T-cell (primary cell): ENCODE results near the gene SMYD2. TPM values are rescaled to one million over a fixed set of nuclear protein-coding genes. Genes with fewer than 3 reads are reported as not detected.
A peak's percentile ranks its signal among the peaks of the same experiment; 100 is the strongest.

Experiments
- ATAC-seq, 4 experiments: fragments of 200-7000 bp in 3 of 4; fragments of 150-1000 bp in 1 of 4; cut with Tn5 transposase; replicated peaks in 1 of 4; 1 replicate in 3 of 4; 2 replicates in 1 of 4; pipeline ENCODE4 v1.10.0; 2021; ENCODE audit warnings: moderate library complexity in 3 of 4, mild to moderate bottlenecking in 2 of 4, moderate number of reproducible peaks in 1 of 4
- CTCF ChIA-PET, 2 donors: fragments of 300-600 bp; sonication (Branson Sonifier 250); formaldehyde crosslinking; loops; one replicate each; lab custom pipeline; 2022; ENCODE audit warnings: antibody characterized with exemption in 2 of 2; lab: Charles Lee
- POLR2A ChIA-PET, 2 donors: fragments of 300-600 bp; sonication (Branson Sonifier 250); formaldehyde crosslinking; loops; one replicate each; lab custom pipeline; 2022; ENCODE audit warnings: antibody characterized with exemption in 2 of 2; lab: Charles Lee
- DNase-seq, 35 experiments: peaks; one replicate each; pipeline versions ENCODE4 v3.0.0 to v3.0.0-alpha.2; 2013 to 2023
- H3K27ac ChIP-seq: one replicate; pipeline ENCODE4 v1.5.1; 2013; ENCODE audit warnings: low read length
- H3K27me3 ChIP-seq, 2 experiments: replicated peaks in 1 of 2; 1 replicate in 1 of 2; 2 replicates in 1 of 2; pipeline versions ENCODE4 v1.6.1 to v1.7.0; 2013; ENCODE audit warnings: low read length in 1 of 2, mixed read lengths in 1 of 2; ENCODE audit not compliant: control insufficient read depth in 2 of 2, insufficient read depth in 2 of 2; ENCODE audit errors: extremely low read depth in 1 of 2
- H3K36me3 ChIP-seq, 2 donors: 1 replicate in 1 of 2; 2 replicates in 1 of 2; pipeline versions ENCODE4 v1.6.1 to v1.7.0; 2013; ENCODE audit warnings: low read length in 1 of 2; ENCODE audit not compliant: control insufficient read depth in 2 of 2, insufficient read depth in 1 of 2; ENCODE audit errors: extremely low read depth in 1 of 2
- H3K4me1 ChIP-seq, 2 experiments: 1 replicate in 1 of 2; 2 replicates in 1 of 2; pipeline versions ENCODE4 v1.6.1 to v1.7.0; 2013; ENCODE audit warnings: low read length in 2 of 2, mixed read lengths in 1 of 2; ENCODE audit not compliant: insufficient read depth in 2 of 2, control insufficient read depth in 1 of 2; ENCODE audit errors: extremely low read depth in 1 of 2
- H3K4me3 ChIP-seq, 2 donors: 1 replicate in 1 of 2; 2 replicates in 1 of 2; pipeline versions ENCODE4 v1.5.1 to v1.7.0; 2013; ENCODE audit warnings: mild to moderate bottlenecking in 2 of 2, low read length in 1 of 2, moderate library complexity in 1 of 2; ENCODE audit not compliant: control insufficient read depth in 1 of 2; ENCODE audit errors: extremely low read depth in 1 of 2
- H3K9me3 ChIP-seq: 2 replicates; pipeline ENCODE4 v1.7.0; 2013
- H3K27ac Mint-ChIP-seq, 2 donors: one replicate each; pipeline ENCODE4 v1.8.0; 2020 to 2021; ENCODE audit warnings: mild to moderate bottlenecking in 2 of 2, mixed read lengths in 2 of 2
- H3K27me3 Mint-ChIP-seq, 2 donors: one replicate each; pipeline ENCODE4 v1.8.0; 2021 to 2022; ENCODE audit warnings: mixed read lengths in 2 of 2
- H3K36me3 Mint-ChIP-seq: one replicate; pipeline ENCODE4 v1.8.0; 2021; ENCODE audit warnings: mixed read lengths
- H3K4me1 Mint-ChIP-seq, 3 donors: one replicate each; pipeline ENCODE4 v1.8.0; 2020 to 2022; ENCODE audit warnings: mixed read lengths in 3 of 3, mild to moderate bottlenecking in 1 of 3
- H3K4me3 Mint-ChIP-seq, 3 donors: one replicate each; pipeline ENCODE4 v1.8.0; 2020 to 2022; ENCODE audit warnings: mild to moderate bottlenecking in 3 of 3, mixed read lengths in 3 of 3, moderate library complexity in 3 of 3
- H3K9me3 Mint-ChIP-seq, 3 donors: one replicate each; pipeline ENCODE4 v1.8.0; 2020 to 2022; ENCODE audit warnings: mixed read lengths in 3 of 3
- WGBS: methylation state at CpG from one replicate; pipeline ENCODE4 v1.1.5; 2013; ENCODE audit warnings: missing lambda C conversion rate; ENCODE audit not compliant: insufficient coverage; 5-methylcytosine and 5-hydroxymethylcytosine counted together
- total RNA-seq, 35 experiments: library from RNA in 6 of 35; stranded (reverse) in 6 of 35; fragments of 120-200 nt in 1 of 35; gene quantifications; one replicate each; pipeline versions ENCODE4 v1.2.1 to v1.2.4 and lab custom pipeline; 2013 to 2026

SMYD2 gene
- total RNA-seq, 5 donors from 2014 or later (not counting 1 experiment from before 2014, with no cell fraction given): 27.3 to 35.2 (median 34.4) TPM

DNA sequence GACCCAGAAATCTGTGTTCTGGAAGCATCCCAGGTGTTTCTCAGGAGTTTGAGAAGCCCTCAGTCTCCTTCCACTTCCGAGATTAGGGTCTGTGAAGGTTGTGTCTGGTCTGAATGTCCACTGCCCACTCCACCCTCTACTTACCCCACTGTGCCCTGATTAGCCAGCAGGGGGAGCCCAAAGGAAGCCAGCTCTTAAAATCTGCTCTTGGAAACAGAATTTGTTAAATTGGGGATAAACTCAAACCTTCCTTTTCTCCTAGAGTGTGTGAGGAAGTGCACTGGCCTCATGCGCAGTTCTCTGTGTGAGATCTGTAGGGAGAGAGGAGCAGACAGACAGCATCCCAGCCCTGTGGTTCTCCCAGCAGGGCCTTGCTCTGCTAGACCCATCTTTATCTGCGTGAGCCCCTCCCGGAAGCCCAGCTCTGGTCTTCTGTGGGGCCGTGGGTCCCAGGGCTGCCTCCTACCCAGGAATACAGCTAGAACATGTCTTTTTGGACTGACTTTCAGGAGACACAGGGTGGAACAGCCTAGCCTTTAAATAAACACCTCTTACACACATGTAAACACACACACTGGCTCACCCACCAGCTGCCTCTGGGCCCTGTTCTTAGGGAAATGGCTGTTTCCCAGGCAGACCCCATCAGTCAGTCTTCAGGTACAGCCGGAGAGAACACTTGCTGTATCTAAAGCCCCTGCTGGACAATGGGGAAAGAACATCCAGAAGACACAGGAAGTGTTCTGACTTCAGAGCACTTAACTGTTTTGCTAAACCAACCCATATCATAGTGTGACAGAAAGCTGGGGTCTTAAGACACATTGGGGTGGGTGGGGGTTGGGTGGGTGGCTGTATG, 52.2 kb downstream of the SMYD2 start:
- ATAC-seq: no peak
- Histone ChIP-seq H3K27me3 (no peaks in the 10 kb centered on the region), H3K4me1 (no peaks in the 10 kb centered on the region), H3K36me3 (peaks cover 10 to 39% of the 10 kb centered on the region in 2 donors), H3K4me3 (no peak overlapping the region), H3K9me3 (no peaks in the 10 kb centered on the region), H3K27ac (no peak overlapping the region)
- Mint-ChIP-seq H3K9me3 (no peaks in the 10 kb centered on the region), H3K36me3 (peaks cover 56% of the 10 kb centered on the region), H3K4me3 (no peak overlapping the region), H3K27ac (no peak overlapping the region), H3K27me3 (no peaks in the 10 kb centered on the region), H3K4me1 (no peaks in the 10 kb centered on the region)
- ChIA-PET CTCF (interaction anchor here (0.6 to 12.8 kb wide), 27 partner anchors 7 to 1192 kb away, joined by 3 to 248 read pairs (median 3); partner anchors contain the start of gene CENPF (in 1 of the 2)), POLR2A (no interaction called here)
- peak in 18 of 35 experiments; percentile 7 to 48 (median 20) for DNase-seq
- 90% methylated on average over 3 of the region's 6 CpGs for whole genome bisulfite sequencing

DNA sequence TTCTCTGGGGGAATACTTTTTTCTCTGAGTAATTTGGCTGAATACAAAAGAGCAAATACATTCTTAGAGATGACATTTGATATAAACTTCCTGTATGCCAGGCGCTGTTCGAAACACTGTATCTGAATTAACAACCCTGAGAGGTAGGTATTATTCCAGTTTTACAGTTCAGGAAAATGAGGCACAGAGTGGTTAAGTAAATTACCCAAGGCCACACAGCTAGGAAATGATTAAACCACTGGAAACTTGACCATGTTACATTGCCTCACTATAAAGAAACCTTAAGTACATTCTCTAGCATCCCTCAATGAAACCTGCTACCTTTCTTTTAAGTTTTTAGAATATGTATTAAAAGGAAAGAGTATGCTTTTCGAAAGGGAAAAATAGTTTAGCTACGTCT, 54.6 kb downstream of the SMYD2 start:
- no peak for DNase-seq
- H3K4me3 Mint-ChIP-seq: no peak overlapping the region
- POLR2A ChIA-PET: no interaction called here
- no CpG with 5 or more reads among the region's 4 CpGs for WGBS
- CTCF ChIA-PET: interaction anchor here (0.6 to 12.8 kb wide), 5 partner anchors 63 to 752 kb away, joined by 3 to 248 read pairs (median 3); no protein-coding TSS in a partner anchor
- Histone ChIP-seq H3K4me1 (no peaks in the 10 kb centered on the region), H3K9me3 (no peaks in the 10 kb centered on the region), H3K27me3 (no peaks in the 10 kb centered on the region), H3K27ac (no peak overlapping the region), H3K36me3 (peaks cover 9 to 25% of the 10 kb centered on the region in 2 donors), H3K4me3 (no peak overlapping the region)
- no peaks in the 10 kb centered on the region for H3K4me1 Mint-ChIP-seq
- peaks cover 63% of the 10 kb centered on the region for H3K36me3 Mint-ChIP-seq
- ATAC-seq: no peak
- H3K27me3 Mint-ChIP-seq: no peaks in the 10 kb centered on the region
- no peaks in the 10 kb centered on the region for H3K9me3 Mint-ChIP-seq
- no peak overlapping the region for H3K27ac Mint-ChIP-seq

DNA sequence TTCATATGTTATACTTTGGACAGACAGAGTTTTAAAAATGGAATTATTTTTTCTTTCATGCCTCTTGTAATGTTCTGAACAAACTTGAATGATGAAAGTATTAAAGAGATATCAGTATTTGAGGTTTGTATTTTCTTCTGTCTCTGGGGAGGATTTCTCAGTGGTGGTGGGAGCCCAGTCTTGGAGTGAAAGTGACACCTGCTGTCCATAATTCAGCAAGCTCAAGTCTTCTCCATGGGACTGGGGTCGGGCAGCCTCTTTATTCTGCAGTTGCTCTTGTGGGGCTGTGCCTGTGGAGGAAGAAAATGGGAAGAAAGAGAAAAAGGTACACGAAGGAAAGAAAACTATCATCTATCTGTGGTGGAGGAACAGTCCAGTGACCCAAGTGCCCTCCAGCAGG, 56.1 kb downstream of the SMYD2 start:
- Histone ChIP-seq H3K27ac (no peak overlapping the region), H3K36me3 (peaks cover 9 to 25% of the 10 kb centered on the region in 2 donors), H3K27me3 (no peaks in the 10 kb centered on the region), H3K4me1 (no peaks in the 10 kb centered on the region), H3K9me3 (no peaks in the 10 kb centered on the region), H3K4me3 (no peak overlapping the region)
- 83% methylated on average over 2 of the region's 2 CpGs for WGBS
- H3K36me3 Mint-ChIP-seq: peaks cover 62% of the 10 kb centered on the region
- no peak overlapping the region for H3K4me3 Mint-ChIP-seq
- no peak for DNase-seq
- ChIA-PET POLR2A (no interaction called here), CTCF (no interaction called here)
- no peaks in the 10 kb centered on the region for H3K27me3 Mint-ChIP-seq
- H3K4me1 Mint-ChIP-seq: no peaks in the 10 kb centered on the region
- no peak for ATAC-seq
- no peaks in the 10 kb centered on the region for H3K9me3 Mint-ChIP-seq
- H3K27ac Mint-ChIP-seq: no peak overlapping the region

DNA sequence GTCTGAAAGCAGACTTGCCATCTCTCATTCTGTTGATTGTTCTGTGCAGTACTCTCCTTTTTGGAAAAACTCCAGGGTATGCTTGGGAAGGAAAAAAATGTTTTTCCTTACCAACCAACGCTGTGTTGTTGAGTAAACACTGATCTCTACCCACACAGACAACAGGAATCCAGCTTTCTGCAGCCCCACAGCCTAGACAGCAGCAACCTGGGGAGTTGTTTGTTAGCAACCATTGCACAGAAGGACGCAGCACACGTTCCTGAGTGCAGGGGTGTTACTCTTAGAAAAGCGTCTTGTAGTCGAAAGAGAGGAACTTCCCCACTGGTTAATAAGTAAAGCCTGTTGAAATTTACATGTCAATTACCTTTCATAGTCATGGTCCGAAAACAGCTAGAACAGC, 56.6 kb downstream of the SMYD2 start:
- ChIA-PET CTCF (no interaction called here), POLR2A (no interaction called here)
- Mint-ChIP-seq H3K27me3 (no peaks in the 10 kb centered on the region), H3K27ac (no peak overlapping the region), H3K4me1 (no peaks in the 10 kb centered on the region), H3K4me3 (no peak overlapping the region), H3K9me3 (no peaks in the 10 kb centered on the region), H3K36me3 (peaks cover 67% of the 10 kb centered on the region)
- H3K27me3 ChIP-seq: no peaks in the 10 kb centered on the region
- H3K4me3 ChIP-seq: no peak overlapping the region
- H3K27ac ChIP-seq: no peak overlapping the region
- H3K4me1 ChIP-seq: no peaks in the 10 kb centered on the region
- H3K9me3 ChIP-seq: no peaks in the 10 kb centered on the region
- WGBS: no CpG with 5 or more reads among the region's 6 CpGs
- peaks cover 9 to 25% of the 10 kb centered on the region in 2 donors for H3K36me3 ChIP-seq
- ATAC-seq (no peak), DNase-seq (no peak)

DNA sequence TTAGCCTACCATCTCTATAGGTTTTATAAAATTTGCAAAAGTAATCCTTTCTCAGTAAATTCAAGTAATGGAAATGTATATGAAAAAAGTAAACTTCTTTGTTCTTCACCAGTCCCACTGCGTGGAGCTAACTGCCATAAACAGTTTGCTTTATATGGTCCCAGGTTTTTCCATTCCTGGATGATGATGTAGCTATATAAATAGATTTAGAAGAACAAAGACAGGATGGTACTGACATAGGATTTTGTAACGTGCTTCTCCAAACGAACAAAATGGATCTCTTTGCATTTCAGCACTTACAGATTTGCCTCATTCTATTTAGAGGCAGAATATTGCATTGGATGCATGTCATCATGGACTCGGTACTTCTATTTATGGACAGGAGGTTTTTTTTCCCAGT, 57.3 kb downstream of the SMYD2 start:
- no peaks in the 10 kb centered on the region for H3K4me1 Mint-ChIP-seq
- Histone ChIP-seq H3K4me3 (no peak overlapping the region), H3K9me3 (no peaks in the 10 kb centered on the region), H3K36me3 (peaks cover 9 to 25% of the 10 kb centered on the region in 2 donors), H3K27ac (no peak overlapping the region), H3K27me3 (no peaks in the 10 kb centered on the region), H3K4me1 (no peaks in the 10 kb centered on the region)
- DNase-seq (no peak), ATAC-seq (no peak)
- ChIA-PET POLR2A (interaction anchor here in 1 of 2 donors (0.7 kb wide), 1 partner anchor 1161 kb away, joined by 3 read pairs; no protein-coding TSS in a partner anchor), CTCF (no interaction called here)
- peaks cover 74% of the 10 kb centered on the region for H3K36me3 Mint-ChIP-seq
- no peaks in the 10 kb centered on the region for H3K27me3 Mint-ChIP-seq
- H3K9me3 Mint-ChIP-seq: no peaks in the 10 kb centered on the region
- H3K27ac Mint-ChIP-seq: no peak overlapping the region
- WGBS: no CpG with 5 or more reads among the region's 4 CpGs
- H3K4me3 Mint-ChIP-seq: no peak overlapping the region

DNA sequence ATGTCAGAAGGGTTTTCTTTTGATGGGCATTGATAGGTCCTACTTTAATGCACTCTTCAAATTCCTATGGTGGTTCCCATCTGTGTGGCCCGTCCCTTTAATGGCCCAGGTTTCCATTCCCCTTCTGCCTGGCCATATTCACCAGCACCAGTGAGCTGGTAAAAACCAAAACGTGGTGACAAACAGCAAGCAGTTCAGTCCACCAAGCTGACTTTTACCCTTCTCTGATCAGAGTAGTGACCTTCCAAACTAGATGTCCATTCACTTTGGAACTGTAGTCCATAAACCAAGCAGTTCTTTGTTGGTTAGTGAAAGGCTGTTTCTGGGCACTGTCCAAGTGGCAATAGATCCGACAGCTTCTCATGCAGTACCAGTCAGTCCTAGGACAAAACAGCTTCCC, 60.5 kb downstream of the SMYD2 start:
- Histone ChIP-seq H3K4me1 (no peaks in the 10 kb centered on the region), H3K9me3 (no peaks in the 10 kb centered on the region), H3K4me3 (no peak overlapping the region), H3K27ac (no peak overlapping the region), H3K36me3 (peaks cover 5 to 22% of the 10 kb centered on the region in 2 donors), H3K27me3 (no peaks in the 10 kb centered on the region)
- Mint-ChIP-seq H3K27ac (no peak overlapping the region), H3K4me1 (no peaks in the 10 kb centered on the region), H3K36me3 (peaks cover 75% of the 10 kb centered on the region), H3K4me3 (no peak overlapping the region), H3K9me3 (peaks cover 8 to 15% (median 8%) of the 10 kb centered on the region in 3 donors), H3K27me3 (no peaks in the 10 kb centered on the region)
- DNase-seq: no peak
- WGBS: 100% methylated on average over 2 of the region's 3 CpGs
- ChIA-PET POLR2A (interaction anchor here in 1 of 2 donors (0.7 kb wide), 1 partner anchor 86 kb away, joined by 6 read pairs; no protein-coding TSS in a partner anchor), CTCF (interaction anchor here (0.5 to 1.0 kb wide), 2 partner anchors 12 to 131 kb away, joined by 3 read pairs; no protein-coding TSS in a partner anchor)
- ATAC-seq: no peak
